ENCODE results near the gene PCDH1. TPM values are rescaled to one million over a fixed set of nuclear protein-coding genes. Genes with fewer than 3 reads are reported as not detected.

Gene PCDH1
- total and polyA plus RNA-seq, 2 donors (not counting 3 experiments of a cell fraction or from before 2014, with no cell fraction given): 113 to 136 TPM

GRCh38 chr5:141875795-141876627 lies 2.2 kb downstream of the PCDH1 start:
- intact Hi-C loops (cut with micrococcal nuclease): loop anchor here (5.0 kb wide), 1 partner anchor 39 kb away; no protein-coding TSS in a partner anchor
- POLR2A ChIA-PET: no interaction called here

More at GRCh38 chr5:141875795-141876627, 2.2 kb downstream of the PCDH1 start:
- H3K9me1 ChIP-seq (replicated peaks; ENCODE audit: control insufficient read depth, extremely low read depth, insufficient read depth, low read length): no peaks in the 10 kb centered on the region
- H3K4me1 ChIP-seq (ENCODE audit: control insufficient read depth, extremely low read depth, insufficient read depth, low read length): peaks cover 37% of the 10 kb centered on the region
- DNase-seq (ENCODE audit: low read depth, low spot score): peak; percentile 55
- peaks cover 64% of the 10 kb centered on the region for H3K79me2 ChIP-seq (ENCODE audit: control insufficient read depth, insufficient read depth, low read length)
- H3K4me2 ChIP-seq (ENCODE audit: insufficient read depth, low read length): peak overlapping the region; percentile 71
- no peaks in the 10 kb centered on the region for H3K9me3 ChIP-seq (replicated peaks; ENCODE audit: control insufficient read depth, insufficient read depth, low read length)
- TF ChIP-seq JUN (IDR thresholded peaks at IDR 0.05; ENCODE audit: borderline replicate concordance, insufficient read depth, insufficient read length, low read depth): no peak
- TF ChIP-seq CTCF (IDR thresholded peaks at IDR 0.05; ENCODE audit: extremely low read depth in 1 of 2, insufficient read depth in 1 of 2, low read depth in 1 of 2, low read length in 2 of 2): no peak
- no peak for TF ChIP-seq MYC (IDR thresholded peaks at IDR 0.05; ENCODE audit: low read depth, low read length)
- TF ChIP-seq POLR2AphosphoS5 (IDR thresholded peaks at IDR 0.05; ENCODE audit: insufficient read depth, low read depth, low read length): no peak
- TF ChIP-seq EZH2 (IDR thresholded peaks at IDR 0.05; ENCODE audit: borderline replicate concordance, low read depth, low read length, severe bottlenecking): no peak
- TF ChIP-seq MAX (IDR thresholded peaks at IDR 0.05; ENCODE audit: insufficient read depth, insufficient read length): no peak
- TF ChIP-seq POLR2A (IDR thresholded peaks at IDR 0.05; ENCODE audit: low read depth, low read length): no peak
- TF ChIP-seq FOS (IDR thresholded peaks at IDR 0.05; ENCODE audit: borderline replicate concordance, insufficient read depth, low read length): no peak
- TF ChIP-seq GATA2 (IDR thresholded peaks at IDR 0.05; ENCODE audit: insufficient read depth, insufficient read length, low read depth, low read length): no peak
- H4K20me1 ChIP-seq (replicated peaks; ENCODE audit: control insufficient read depth, extremely low read depth, insufficient read depth, low read length): no peaks in the 10 kb centered on the region
- H3K27me3 ChIP-seq (ENCODE audit: control insufficient read depth in 2 of 2, insufficient read depth in 2 of 2, low read length in 2 of 2): peaks cover 5 to 7% of the 10 kb centered on the region in 2 experiments
- BruUV-seq (replicated peaks): no TSS peak
- H3K27ac ChIP-seq (ENCODE audit: insufficient read depth, low read depth, low read length): peak overlapping the region; percentile 4
- H3K9ac ChIP-seq (replicated peaks; ENCODE audit: extremely low read depth, insufficient read depth, low read length): peak overlapping the region; percentile 68
- peak overlapping the region; percentile 2 for H2AFZ ChIP-seq (ENCODE audit: low read depth, low read length)
- peak; percentile 63 for FAIRE-seq
- CTCF ChIA-PET: interaction anchor here (0.7 to 8.4 kb wide), 5 partner anchors 70 to 182 kb away, joined by 3 to 233 read pairs (median 4); partner anchors contain the start of gene RNF14
- H3K36me3 ChIP-seq (ENCODE audit: control insufficient read depth in 2 of 2, extremely low read depth in 1 of 2, insufficient read depth in 2 of 2, low read length in 2 of 2): peaks cover 0 to 2% of the 10 kb centered on the region in 2 experiments
- dilution Hi-C loops (cut with MboI; ENCODE audit: extremely low pct_ligation_motif_present, low sequenced_read_pairs): loop anchor here (25.0 kb wide), 1 partner anchor 139 kb away; no protein-coding TSS in a partner anchor
- H3K4me3 ChIP-seq (replicated peaks in 1 of 3; ENCODE audit: insufficient read depth in 1 of 3, low read depth in 1 of 3, low read length in 3 of 3): peak overlapping the region; percentile 32 to 65 (median 59)
